Heart right ventricle (tissue), 16 donors: ENCODE results near the gene KLHL25. TPM values are rescaled to one million over a fixed set of nuclear protein-coding genes. Genes with fewer than 3 reads are reported as not detected.
A peak's percentile ranks its signal among the peaks of the same experiment; 100 is the strongest.

Experiments
- ATAC-seq, 8 donors: fragments of 200-7000 bp; cut with Tn5 transposase; one replicate each; pipeline ENCODE4 v1.9.1; 2020; ENCODE audit warnings: mild to moderate bottlenecking in 8 of 8, moderate library complexity in 8 of 8, moderate number of reproducible peaks in 1 of 8
- DNase-seq, 2 donors: peaks; one replicate each; pipeline ENCODE4 v3.0.0-alpha.2; 2020
- H3K27ac ChIP-seq, 10 donors: fragments of 200-600 bp; sonication (generic) in 2 of 10; one replicate each; pipeline versions ENCODE4 v1.5.0 to v1.8.0; 2020 to 2022; ENCODE audit warnings: mild to moderate bottlenecking in 3 of 10
- H3K27me3 ChIP-seq, 7 donors: fragments of 200-600 bp; one replicate each; pipeline ENCODE4 v1.8.0; 2021 to 2022; ENCODE audit warnings: mild to moderate bottlenecking in 2 of 7
- H3K36me3 ChIP-seq, 9 donors: fragments of 200-600 bp; sonication (generic) in 1 of 9; one replicate each; pipeline versions ENCODE4 v1.5.0 to v1.8.0; 2020 to 2022; ENCODE audit warnings: mild to moderate bottlenecking in 2 of 9
- H3K4me1 ChIP-seq, 9 donors: fragments of 200-600 bp; sonication (generic) in 1 of 9; one replicate each; pipeline versions ENCODE4 v1.5.0 to v1.8.0; 2020 to 2022; ENCODE audit warnings: mild to moderate bottlenecking in 4 of 9
- H3K4me3 ChIP-seq, 10 donors: fragments of 200-600 bp; sonication (generic) in 2 of 10; one replicate each; pipeline versions ENCODE4 v1.5.0 to v1.8.0; 2020 to 2022; ENCODE audit warnings: mild to moderate bottlenecking in 7 of 10, moderate library complexity in 2 of 10
- H3K9me3 ChIP-seq, 11 donors: fragments of 200-600 bp in 10 of 11; sonication (generic) in 2 of 11; one replicate each; pipeline versions ENCODE4 v1.5.0 to v1.8.0; 2013 to 2022; ENCODE audit warnings: mild to moderate bottlenecking in 2 of 11, control low read depth in 1 of 11, moderate library complexity in 1 of 11
- WGBS, 2 donors: extraction: QIAGEN DNeasy Blood & Tissue Kit; methylation state at CpG; one replicate each; pipeline ENCODE4 v1.1.7; 2013; ENCODE audit warnings: inconsistent platforms in 1 of 2; 5-methylcytosine and 5-hydroxymethylcytosine counted together
- intact Hi-C, 10 donors: fragments of 100-400 bp; cut with DNase I; formaldehyde crosslinking; loops; one replicate each; pipeline versions ENCODE4 v1.11.1 to v1.14.2; 2022
- polyA plus RNA-seq, 2 donors: library from polyadenylated mRNA; stranded (reverse); fragments of 200-250 nt; gene quantifications; one replicate each; pipeline ENCODE4 v1.2.3, GENCODE V29; 2013
- total RNA-seq, 10 donors: library from RNA; stranded (reverse); fragmentation: NEBNext Ultra II Directional in 3 of 10; extraction: Animal tissue kit (Norgen Biotek cat#: 25700) in 3 of 10; gene quantifications; one replicate each; pipeline versions ENCODE4 v1.2.1 to v1.2.4, GENCODE V29; 2021 to 2023
- TF ChIP-seq, protein P1 (sequence below), 9 donors: fragments of 200-600 bp; sonication (generic) in 2 of 9; IDR thresholded peaks; one replicate each; pipeline versions ENCODE4 v1.5.0 to v1.8.0; 2021 to 2022; ENCODE audit warnings: antibody characterized with exemption in 9 of 9, mild to moderate bottlenecking in 5 of 9, moderate library complexity in 1 of 9
- donor health status: Arrhythmogenic right ventricular cardiomyopathy.
- donor health status: ischemic (EF 13 %, LVEDD 7.1; RV severe dilation, severe dysfunction).
- donor health status: healthy with polysubstance abuse.
- donor health status: DM: no; HTN: yes; CAD: no.
- donor health status: DM: no; HTN: no; CAD: no.
- donor health status: ischemic (EF 25% LVEDD 6.9; RV normal size, moderate dysfunction).
- donor health status: ischemic (EF 25% LVEDD 5.7; RV mildly dilated, moderate dysfunction).
- donor health status: healthy.
- donor health status: DM: yes; HTN: yes; CAD: no.
- donor health status: Ischemic cardiomyopathy.
- donor health status: ischemic (EF 35%, LVEDD 5.7; RV mildly dilated, moderate dysfunction).
- donor health status: nonischemic (EF 11% LVEDD 7.7; RV severe dilation, severe dysfunction).
- donor health status: DM: yes; HTN: yes; CAD: no.
- donor health status: PGD.
- donor health status: ischemic (EF 29% LVEDD 5.4; RV normal size, mild dysfunction).
- donor health status: nonischemic (EF 23%, LVEDD 6.1; RV moderate dilation, normal function).

KLHL25 gene
- total and polyA plus RNA-seq, 12 donors = 1.9 to 9.2 (median 3.2) TPM

DNA sequence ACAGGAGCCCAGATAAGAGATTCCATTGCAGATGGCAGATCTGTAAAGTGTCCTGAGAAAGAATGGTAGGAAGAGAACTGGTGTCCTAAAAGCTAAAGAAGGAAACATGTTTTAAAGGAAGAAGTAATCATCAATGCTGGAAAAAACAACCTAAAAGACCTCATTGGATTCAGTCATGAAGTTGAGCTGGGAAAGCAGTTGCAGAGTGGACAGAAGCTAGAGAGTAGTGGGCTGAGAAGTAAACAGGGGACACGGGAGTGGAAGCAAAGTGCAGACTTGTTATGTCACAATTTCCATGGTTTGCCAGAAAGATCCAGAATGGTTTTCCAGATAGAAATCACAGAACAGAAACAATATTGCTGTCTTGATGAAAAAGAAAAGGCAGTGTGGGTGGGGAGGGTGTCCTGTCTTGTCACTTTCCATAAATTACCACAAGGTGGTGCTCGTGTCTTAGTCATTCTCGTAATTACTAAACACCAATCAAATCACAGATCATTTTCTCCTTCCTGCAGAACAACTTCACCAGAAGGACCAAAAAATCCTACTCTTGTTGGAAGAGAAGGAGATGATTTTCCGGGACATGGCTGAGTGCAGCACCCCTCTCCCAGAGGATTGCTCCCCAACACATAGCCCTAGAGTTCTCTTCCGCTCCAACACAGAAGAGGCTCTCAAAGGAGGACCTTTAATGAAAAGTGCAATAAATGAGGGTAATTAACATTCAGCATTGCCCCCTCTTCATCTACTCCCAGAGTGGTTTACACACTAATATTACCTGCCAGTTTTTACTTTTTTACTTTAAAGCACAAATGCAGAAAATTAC is 64.5 kb downstream of the KLHL25 start:
- Histone ChIP-seq H3K4me3 (no peak overlapping the region), H3K9me3 (peaks cover 0 to 16% (median 10%) of the 10 kb centered on the region in 11 donors), H3K4me1 (peaks cover 0 to 34% (median 22%) of the 10 kb centered on the region in 9 donors), H3K27me3 (no peaks in the 10 kb centered on the region), H3K27ac (peak overlapping the region in 4 of 10 donors; percentile 5 to 78 (median 38)), H3K36me3 (peaks cover 0 to 100% (median 75%) of the 10 kb centered on the region in 9 donors)
- TF ChIP-seq, protein P1, sequence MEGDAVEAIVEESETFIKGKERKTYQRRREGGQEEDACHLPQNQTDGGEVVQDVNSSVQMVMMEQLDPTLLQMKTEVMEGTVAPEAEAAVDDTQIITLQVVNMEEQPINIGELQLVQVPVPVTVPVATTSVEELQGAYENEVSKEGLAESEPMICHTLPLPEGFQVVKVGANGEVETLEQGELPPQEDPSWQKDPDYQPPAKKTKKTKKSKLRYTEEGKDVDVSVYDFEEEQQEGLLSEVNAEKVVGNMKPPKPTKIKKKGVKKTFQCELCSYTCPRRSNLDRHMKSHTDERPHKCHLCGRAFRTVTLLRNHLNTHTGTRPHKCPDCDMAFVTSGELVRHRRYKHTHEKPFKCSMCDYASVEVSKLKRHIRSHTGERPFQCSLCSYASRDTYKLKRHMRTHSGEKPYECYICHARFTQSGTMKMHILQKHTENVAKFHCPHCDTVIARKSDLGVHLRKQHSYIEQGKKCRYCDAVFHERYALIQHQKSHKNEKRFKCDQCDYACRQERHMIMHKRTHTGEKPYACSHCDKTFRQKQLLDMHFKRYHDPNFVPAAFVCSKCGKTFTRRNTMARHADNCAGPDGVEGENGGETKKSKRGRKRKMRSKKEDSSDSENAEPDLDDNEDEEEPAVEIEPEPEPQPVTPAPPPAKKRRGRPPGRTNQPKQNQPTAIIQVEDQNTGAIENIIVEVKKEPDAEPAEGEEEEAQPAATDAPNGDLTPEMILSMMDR (IDR thresholded peaks at IDR 0.05) = peak; percentile 54 to 81 (median 75)
- peak in 1 of 2 donors; percentile 60 for DNase-seq
- ATAC-seq = peak; percentile 35 to 74 (median 56)
- intact Hi-C loops = loop anchor here (1.0 to 10.0 kb wide), 8 partner anchors 21 to 245 kb away; partner anchors contain the start of gene KLHL25 (in 1 of the 10)
- 32 to 38% methylated on average over 5 of the region's 5 CpGs for WGBS, 2 donors

DNA sequence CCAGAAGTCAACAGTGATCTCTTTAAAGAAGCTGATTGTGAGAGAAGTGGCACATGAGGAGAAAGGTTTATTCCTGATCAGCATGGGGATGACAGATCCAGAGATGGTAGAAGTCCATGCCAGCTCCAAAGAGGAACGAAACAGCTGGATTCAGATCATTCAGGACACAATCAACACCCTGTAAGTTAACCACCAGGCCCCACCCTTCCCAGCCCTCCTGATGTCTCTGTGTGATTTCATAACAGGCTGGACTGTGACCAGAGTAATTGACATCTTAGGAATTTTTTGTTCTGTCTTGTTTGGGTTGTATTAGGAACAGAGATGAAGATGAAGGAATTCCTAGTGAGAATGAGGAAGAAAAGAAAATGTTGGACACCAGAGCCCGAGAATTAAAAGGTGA is 67.7 kb downstream of the KLHL25 start:
- 63 to 65% methylated on average over 2 of the region's 2 CpGs for WGBS, 2 donors
- H3K9me3 ChIP-seq = no peaks in the 10 kb centered on the region
- peaks cover 3 to 66% (median 53%) of the 10 kb centered on the region in 9 donors for H3K4me1 ChIP-seq
- ATAC-seq = peak in 1 of 8 donors; percentile 28
- TF ChIP-seq, protein P1 (IDR thresholded peaks at IDR 0.05) = no peak
- intact Hi-C loops = loop anchor here in 2 of 10 donors (10.0 kb wide), 3 partner anchors 102 to 422 kb away; no protein-coding TSS in a partner anchor
- H3K36me3 ChIP-seq = peaks cover 0 to 100% (median 68%) of the 10 kb centered on the region in 9 donors
- no peak for DNase-seq
- no peak overlapping the region for H3K4me3 ChIP-seq
- H3K27me3 ChIP-seq = no peaks in the 10 kb centered on the region
- H3K27ac ChIP-seq = peak overlapping the region; percentile 21 to 90 (median 72)

DNA sequence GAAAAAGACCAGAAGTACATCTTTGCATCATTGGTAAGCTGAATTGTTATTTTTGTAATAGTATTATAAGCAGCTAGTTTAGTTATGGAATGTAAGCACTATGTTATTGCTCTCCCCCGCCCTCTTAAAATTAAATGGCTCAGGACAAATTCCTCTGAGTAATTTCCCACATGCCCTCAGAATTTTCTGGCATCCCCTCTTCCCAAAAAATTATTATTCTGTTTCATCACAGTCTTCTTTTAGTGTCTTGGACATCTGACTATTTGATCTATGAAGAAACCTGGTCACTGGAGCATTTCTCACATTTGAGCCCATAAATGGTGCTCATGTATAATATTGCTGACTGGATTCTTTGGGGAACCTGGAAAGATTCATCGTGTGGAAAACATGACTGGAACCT is 68.3 kb downstream of the KLHL25 start:
- Histone ChIP-seq H3K4me1 (peaks cover 3 to 72% (median 58%) of the 10 kb centered on the region in 9 donors), H3K27ac (peak overlapping the region; percentile 21 to 90 (median 72)), H3K36me3 (peaks cover 0 to 100% (median 68%) of the 10 kb centered on the region in 9 donors), H3K27me3 (no peaks in the 10 kb centered on the region), H3K4me3 (no peak overlapping the region), H3K9me3 (no peaks in the 10 kb centered on the region)
- DNase-seq = no peak
- ATAC-seq = no peak
- 70 to 79% methylated on average over 2 of the region's 2 CpGs for WGBS, 2 donors
- intact Hi-C loops = loop anchor here in 2 of 10 donors (10.0 kb wide), 3 partner anchors 102 to 422 kb away; no protein-coding TSS in a partner anchor
- TF ChIP-seq, protein P1 (IDR thresholded peaks at IDR 0.05) = no peak

DNA sequence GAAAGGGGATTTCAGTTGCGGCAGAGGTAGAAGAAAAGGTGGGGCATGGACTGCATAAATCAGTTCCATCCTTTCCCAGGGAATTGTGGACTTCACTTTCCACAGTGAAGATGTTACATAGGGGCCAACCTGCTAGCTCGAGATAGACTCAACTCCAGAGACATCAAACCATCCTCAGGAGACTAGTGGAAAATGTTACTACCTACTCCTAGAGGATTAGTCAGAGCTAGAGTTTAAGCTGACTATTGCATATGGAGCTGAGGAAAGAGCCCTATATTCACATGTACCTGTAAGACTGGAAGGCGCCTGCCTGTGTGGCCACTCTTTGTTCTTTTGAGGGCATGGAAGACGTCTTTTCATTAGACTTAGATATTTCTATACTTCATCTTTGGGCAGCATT is 69.2 kb downstream of the KLHL25 start:
- Histone ChIP-seq H3K4me1 (peaks cover 3 to 75% (median 60%) of the 10 kb centered on the region in 9 donors), H3K27me3 (no peaks in the 10 kb centered on the region), H3K4me3 (peak overlapping the region in 3 of 10 donors; percentile 26 to 38 (median 36)), H3K36me3 (peaks cover 0 to 100% (median 68%) of the 10 kb centered on the region in 9 donors), H3K9me3 (no peaks in the 10 kb centered on the region), H3K27ac (peak overlapping the region; percentile 46 to 90 (median 72))
- 73 to 80% methylated on average over 4 of the region's 4 CpGs for WGBS, 2 donors
- ATAC-seq = no peak
- intact Hi-C loops = loop anchor here in 2 of 10 donors (10.0 kb wide), 3 partner anchors 101 to 421 kb away; no protein-coding TSS in a partner anchor
- TF ChIP-seq, protein P1 (IDR thresholded peaks at IDR 0.05) = no peak
- DNase-seq = no peak
